ENCODE data around the gene COL24A1.

DNA sequence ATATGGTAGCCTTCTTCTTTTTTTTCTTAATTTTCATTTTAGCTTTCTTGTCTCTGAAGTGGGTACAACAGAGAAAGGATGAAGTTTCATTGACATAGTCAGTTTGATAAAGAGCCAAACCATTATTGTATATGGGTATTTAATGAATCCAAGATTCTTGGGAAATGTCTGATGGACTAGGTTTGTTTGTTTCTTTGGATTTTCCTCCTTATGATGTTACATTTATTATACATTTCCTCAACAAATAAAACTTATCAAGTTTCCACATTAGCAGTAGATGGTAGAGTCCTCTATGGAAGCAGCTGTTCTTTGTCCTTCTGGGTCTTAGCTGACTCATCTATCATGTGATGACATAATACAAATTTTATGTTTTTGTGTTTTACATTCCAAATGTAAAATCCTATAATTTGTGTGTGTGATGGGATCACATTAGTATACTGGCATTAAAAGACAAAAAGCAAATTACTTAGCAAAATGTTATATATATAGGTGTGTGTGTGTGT, 6.0 kb downstream of the COL24A1 start:
- TF ChIP-seq YY1 (IDR thresholded peaks at IDR 0.05; ENCODE audit: insufficient read depth, insufficient read length), result no peak
- no peak for TF ChIP-seq SUZ12 (IDR thresholded peaks at IDR 0.05; ENCODE audit: extremely low read depth, insufficient read depth, insufficient read length)
- no peak for TF ChIP-seq ZNF274 (IDR thresholded peaks at IDR 0.05; ENCODE audit: low read depth, low read length)

Data from NT2/D1 (cell line).